GM18511 (cell line): ENCODE results near the gene RHPN2.
"Not testable (repeated sequence)": the region's sequence is repeated elsewhere in the genome, so short reads cannot be mapped to it uniquely, and the experiment has no call there.

ENCODE experiments used
- ATAC-seq: cut with Tn5 transposase; IDR thresholded peaks from one replicate; pipeline ENCODE4 v1.9.1; 2021; ENCODE audit warnings: mild to moderate bottlenecking, moderate library complexity; ENCODE audit not compliant: unreplicated experiment

The RHPN2 gene

DNA sequence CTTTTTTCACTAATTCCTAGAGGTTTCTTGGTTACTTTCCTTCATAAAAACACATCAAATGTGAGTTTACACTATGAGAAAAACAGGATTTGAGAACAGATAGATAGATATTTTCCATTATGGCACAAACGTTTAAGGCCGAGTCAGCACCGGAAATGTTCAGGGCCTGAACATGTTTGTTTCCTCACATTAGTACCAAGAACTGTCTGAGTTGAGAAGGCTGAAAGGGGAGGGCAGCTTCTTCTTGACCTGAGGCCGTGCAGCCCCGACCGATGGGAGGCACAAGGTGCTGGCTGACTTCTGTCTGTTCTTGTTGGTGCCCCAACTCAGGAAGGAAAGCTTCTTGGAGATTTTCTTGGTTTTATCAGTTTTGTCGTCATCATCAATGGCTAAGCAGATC is 84.9 kb downstream of the RHPN2 start:
- ATAC-seq = not testable (repeated sequence)

DNA sequence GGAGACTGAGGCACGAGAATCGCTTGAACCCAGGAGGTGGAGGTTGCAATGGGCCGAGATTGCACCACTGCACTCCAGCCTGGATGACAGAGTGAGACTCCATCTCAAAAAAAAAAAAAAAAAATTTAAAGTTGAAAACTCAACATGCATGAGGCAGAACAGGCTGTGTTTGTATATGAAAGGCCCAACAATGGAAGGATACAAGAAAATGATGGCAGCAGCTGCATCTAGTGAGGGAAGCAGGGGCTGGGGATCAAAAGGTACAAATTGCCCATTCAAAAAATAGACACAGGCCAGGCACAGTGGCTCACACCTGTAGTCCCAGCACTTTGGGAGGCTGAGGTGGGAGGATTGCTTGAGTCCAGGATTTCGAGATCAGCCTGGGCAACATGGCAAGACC is 86.9 kb downstream of the RHPN2 start:
- ATAC-seq = not testable (repeated sequence)

GRCh38 chr19:32977280-32977679 is 87.4 kb downstream of the RHPN2 start:
- no peak for ATAC-seq

GRCh38 chr19:32976223-32976805 is 88.4 kb downstream of the RHPN2 start:
- no peak for ATAC-seq

DNA sequence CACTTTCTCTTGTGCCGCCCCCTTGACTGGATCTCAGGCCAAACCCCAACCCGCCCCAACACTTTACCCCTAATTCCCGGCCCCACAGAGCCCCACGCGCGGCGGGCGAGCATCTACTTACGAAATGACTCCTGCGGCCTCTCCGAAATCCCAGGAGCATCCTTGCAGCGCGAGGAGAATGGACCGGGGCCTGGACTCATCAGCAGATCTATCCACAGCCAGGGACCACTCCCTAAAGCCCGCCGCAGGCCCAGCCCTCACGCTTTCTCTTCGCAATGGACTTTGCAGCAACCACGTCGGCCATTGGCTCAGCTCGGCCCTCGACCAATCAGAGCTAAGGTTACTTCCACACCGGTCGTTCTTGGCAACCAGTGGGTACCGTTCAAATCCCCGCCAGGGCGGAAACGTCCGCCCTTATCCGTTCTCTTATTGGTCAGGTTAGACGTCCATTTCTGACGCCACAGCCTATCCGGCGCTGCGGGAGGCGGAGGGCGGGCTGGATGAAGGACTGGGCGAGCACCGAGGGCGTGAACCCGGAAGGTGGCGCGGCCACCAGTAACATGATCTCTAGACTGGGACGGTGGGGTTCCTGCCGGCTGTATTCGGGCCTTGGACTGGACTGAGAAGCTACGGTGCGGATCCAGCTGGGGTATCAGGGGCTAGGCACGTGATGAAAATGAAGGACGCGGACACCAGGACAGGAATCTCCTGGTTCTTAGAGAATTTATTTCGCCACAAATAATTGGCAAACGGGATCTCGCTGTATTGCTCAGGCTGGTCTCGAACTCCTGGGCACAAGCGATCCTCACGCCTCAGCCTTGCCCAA is 92.8 kb downstream of the RHPN2 start, which contains the start of the genes CEP89 and FAAP24:
CEP89 (minus strand) TSS at position 244 of the 826 bp plus-strand sequence; CDS start at position 160, 84 bp downstream.
FAAP24 (plus strand) TSS at position 528 of the 826 bp plus-strand sequence. CDS start 955 bp downstream, outside the sequence.
- peak; percentile 99 for ATAC-seq

DNA sequence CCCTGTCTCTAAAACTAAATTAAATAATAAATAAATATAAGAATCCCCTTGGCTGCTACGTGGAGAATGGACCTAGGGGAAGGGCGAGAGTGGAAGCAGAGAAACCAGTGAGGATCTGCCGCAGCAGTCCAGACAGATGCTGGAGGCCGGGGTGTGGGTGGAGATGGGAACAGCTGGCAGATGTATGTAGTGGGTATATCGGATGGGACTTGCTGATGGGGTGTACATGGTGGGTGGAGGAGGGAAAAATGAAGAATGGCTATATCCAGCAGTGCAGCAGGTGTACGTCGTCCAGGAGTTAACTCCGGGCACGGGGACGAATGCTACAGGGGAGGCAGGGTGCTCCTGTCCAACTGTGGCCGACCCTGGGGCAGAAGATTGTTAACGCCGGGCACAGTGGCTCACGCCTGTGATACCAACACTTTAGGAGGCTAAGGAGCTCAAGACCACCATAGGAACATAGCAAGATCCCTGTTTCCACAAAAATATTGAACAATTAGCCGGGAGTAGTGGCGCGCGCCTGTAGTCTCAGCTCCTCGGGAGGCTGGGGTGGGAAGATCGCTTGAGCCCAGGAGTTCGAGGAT is 93.6 kb downstream of the RHPN2 start:
- no peak for ATAC-seq

GRCh38 chr19:32969549-32969948 is 95.1 kb downstream of the RHPN2 start:
- ATAC-seq = no peak

DNA sequence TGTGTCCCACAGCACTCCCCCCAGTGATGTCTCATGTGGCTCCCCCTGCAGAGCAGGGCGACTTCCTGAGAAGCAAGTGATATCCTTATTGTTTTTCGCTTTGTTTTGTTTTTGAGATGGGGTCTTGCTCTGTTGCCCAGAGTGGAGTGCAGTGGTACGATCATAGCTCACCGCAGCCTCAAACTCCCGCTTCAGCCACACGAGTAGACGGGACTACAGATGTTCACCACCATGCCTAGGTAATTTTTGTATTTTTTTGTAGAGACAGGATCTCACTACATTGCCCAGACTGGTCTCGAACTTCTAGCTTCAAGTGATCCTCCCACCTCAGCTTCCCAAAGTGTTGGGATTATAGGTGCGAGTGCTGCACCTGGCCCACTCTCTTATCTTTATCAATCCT is 97.9 kb downstream of the RHPN2 start:
- ATAC-seq = no peak

- ATAC-seq = no peak
Observed at GRCh38 chr19:32945260-32945659, 119.4 kb downstream of the RHPN2 start.

- not testable (repeated sequence) for ATAC-seq
Observed at GRCh38 chr19:32941273-32941672, 123.4 kb downstream of the RHPN2 start.

DNA sequence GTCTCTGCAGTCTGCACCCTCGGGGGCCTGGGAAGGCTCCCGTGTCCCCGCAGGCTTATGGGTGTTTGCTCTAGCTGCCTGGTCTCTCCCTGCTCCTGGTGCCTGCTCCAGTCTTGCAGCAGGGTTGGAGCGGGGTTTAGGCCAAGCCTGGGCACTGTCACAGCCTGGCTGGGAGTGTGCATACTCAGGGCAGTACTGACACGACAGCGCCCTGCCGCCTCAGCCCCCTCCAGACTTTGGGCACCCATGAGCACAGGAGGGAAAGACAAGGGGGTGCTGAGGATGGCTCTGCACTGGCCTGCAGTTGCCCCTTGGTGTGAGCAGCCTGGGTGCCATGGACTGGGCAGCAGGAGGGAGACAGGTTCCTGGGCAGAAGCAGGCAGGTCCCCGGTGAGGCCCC is 128.6 kb downstream of the RHPN2 start:
- ATAC-seq = no peak

- ATAC-seq = no peak
Observed at GRCh38 chr19:32935629-32936028, 129.1 kb downstream of the RHPN2 start.

GRCh38 chr19:32933571-32933970 is 131.1 kb downstream of the RHPN2 start:
- no peak for ATAC-seq

GRCh38 chr19:32930567-32930966 is 134.1 kb downstream of the RHPN2 start:
- no peak for ATAC-seq

DNA sequence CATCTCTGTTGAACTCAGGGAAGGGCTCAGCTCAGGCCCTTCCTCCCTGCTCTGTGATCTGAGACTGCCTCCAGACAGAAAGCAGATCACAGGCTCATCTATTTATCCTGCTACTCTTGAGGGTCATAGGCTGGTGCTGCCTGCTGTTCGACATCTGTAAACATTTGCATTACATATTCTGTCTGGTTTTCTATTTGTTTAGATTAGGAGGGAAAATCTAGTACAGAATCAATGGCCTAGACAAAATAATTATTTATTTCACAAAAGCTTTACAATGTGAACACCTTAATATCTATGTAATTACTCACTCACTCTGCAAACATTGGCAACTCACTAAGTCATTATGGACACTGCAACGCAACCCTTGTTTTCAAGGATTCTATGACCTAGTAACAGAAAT is 135.9 kb downstream of the RHPN2 start:
- ATAC-seq = no peak
